ENCODE measurements around the gene ACRBP.

GRCh38 chr12:6641131-6641530 is 6.1 kb downstream of the ACRBP start:
- TF ChIP-seq CTCF (IDR thresholded peaks at IDR 0.05), result no peak
- TF ChIP-seq POLR2A (IDR thresholded peaks at IDR 0.05), result no peak
